IgD-negative memory B cell (primary cell): ENCODE data around the gene DHRS7B. TPM values are rescaled to one million over a fixed set of nuclear protein-coding genes. Genes with fewer than 3 reads are reported as not detected.
"Not testable (repeated sequence)": the region's sequence is repeated elsewhere in the genome, so short reads cannot be mapped to it uniquely, and the experiment has no call there.

Experiments
- H3K27ac Mint-ChIP-seq, 3 donors: one replicate each; pipeline ENCODE4 v1.8.0; 2020 to 2022; ENCODE audit warnings: mild to moderate bottlenecking in 3 of 3, mixed read lengths in 3 of 3, moderate library complexity in 1 of 3
- H3K27me3 Mint-ChIP-seq: one replicate; pipeline ENCODE4 v1.8.0; 2021; ENCODE audit warnings: mixed read lengths
- H3K36me3 Mint-ChIP-seq: one replicate; pipeline ENCODE4 v1.8.0; 2020; ENCODE audit warnings: mild to moderate bottlenecking, mixed read lengths
- H3K4me1 Mint-ChIP-seq, 3 donors: one replicate each; pipeline ENCODE4 v1.8.0; 2020 to 2022; ENCODE audit warnings: mixed read lengths in 3 of 3, mild to moderate bottlenecking in 1 of 3
- H3K4me3 Mint-ChIP-seq, 4 donors: one replicate each; pipeline ENCODE4 v1.8.0; 2020 to 2022; ENCODE audit warnings: mild to moderate bottlenecking in 4 of 4, mixed read lengths in 4 of 4, moderate library complexity in 3 of 4
- H3K9me3 Mint-ChIP-seq, 3 donors: one replicate each; pipeline ENCODE4 v1.8.0; 2020 to 2021; ENCODE audit warnings: mixed read lengths in 3 of 3, mild to moderate bottlenecking in 1 of 3
- polyA plus RNA-seq: library from polyadenylated mRNA; unstranded; fragments of 300-500 nt; fragmentation: Illumina TruSeq; gene quantifications from one replicate; pipeline ENCODE4 v1.2.3, GENCODE V29; 2021

The DHRS7B gene
- polyA plus RNA-seq, 1 donor from 2014 or later, result 13.3 TPM

- Mint-ChIP-seq H3K9me3 (peaks cover 0 to 2% (median 0%) of the 10 kb centered on the region in 3 donors), H3K36me3 (no peaks in the 10 kb centered on the region), H3K27ac (peak overlapping the region; percentile 95 to 98 (median 96))
Measured at GRCh38 chr17:21125862-21126261, 902 bp upstream of the DHRS7B start.

GRCh38 chr17:21127509-21128077 lies 829 bp downstream of the DHRS7B start:
- Mint-ChIP-seq H3K4me1 (peaks cover 17 to 32% (median 31%) of the 10 kb centered on the region in 3 donors), H3K27ac (peak overlapping the region; percentile 95 to 98 (median 96)), H3K27me3 (no peaks in the 10 kb centered on the region), H3K4me3 (peak overlapping the region; percentile 92 to 96 (median 95)), H3K36me3 (no peaks in the 10 kb centered on the region), H3K9me3 (peaks cover 0 to 2% (median 0%) of the 10 kb centered on the region in 3 donors)

More at GRCh38 chr17:21125862-21126261, 902 bp upstream of the DHRS7B start:
- H3K4me1 Mint-ChIP-seq, result peaks cover 13 to 26% (median 24%) of the 10 kb centered on the region in 3 donors
- no peaks in the 10 kb centered on the region for H3K27me3 Mint-ChIP-seq
- H3K4me3 Mint-ChIP-seq, result peak overlapping the region; percentile 92 to 96 (median 95)

GRCh38 chr17:21129023-21129681 lies 2.4 kb downstream of the DHRS7B start:
- Mint-ChIP-seq H3K4me1 (peaks cover 17 to 32% (median 31%) of the 10 kb centered on the region in 3 donors), H3K4me3 (peak overlapping the region in 1 of 4 donors; percentile 31), H3K27me3 (no peaks in the 10 kb centered on the region), H3K9me3 (peaks cover 0 to 8% (median 4%) of the 10 kb centered on the region in 3 donors), H3K27ac (peak overlapping the region in 1 of 3 donors; percentile 73), H3K36me3 (no peaks in the 10 kb centered on the region)

GRCh38 chr17:21131137-21131536 lies 4.4 kb downstream of the DHRS7B start:
- no peaks in the 10 kb centered on the region for H3K36me3 Mint-ChIP-seq

GRCh38 chr17:21132428-21132827 lies 5.7 kb downstream of the DHRS7B start:
- no peaks in the 10 kb centered on the region for H3K36me3 Mint-ChIP-seq
- H3K9me3 Mint-ChIP-seq, result peaks cover 2 to 13% (median 3%) of the 10 kb centered on the region in 3 donors
- no peak overlapping the region for H3K4me3 Mint-ChIP-seq
- no peaks in the 10 kb centered on the region for H3K27me3 Mint-ChIP-seq
- peaks cover 5 to 16% (median 12%) of the 10 kb centered on the region in 3 donors for H3K4me1 Mint-ChIP-seq
- H3K27ac Mint-ChIP-seq, result no peak overlapping the region

More at GRCh38 chr17:21131137-21131536, 4.4 kb downstream of the DHRS7B start:
- H3K27me3 Mint-ChIP-seq, result no peaks in the 10 kb centered on the region
- peaks cover 2 to 13% (median 3%) of the 10 kb centered on the region in 3 donors for H3K9me3 Mint-ChIP-seq
- H3K4me1 Mint-ChIP-seq, result peaks cover 5 to 20% (median 20%) of the 10 kb centered on the region in 3 donors
- H3K27ac Mint-ChIP-seq, result peak overlapping the region in 2 of 3 donors; percentile 8 to 43
- H3K4me3 Mint-ChIP-seq, result no peak overlapping the region

- Mint-ChIP-seq H3K4me1 (peaks cover 4 to 7% (median 6%) of the 10 kb centered on the region in 3 donors), H3K9me3 (peaks cover 2 to 13% (median 3%) of the 10 kb centered on the region in 3 donors), H3K4me3 (no peak overlapping the region), H3K36me3 (no peaks in the 10 kb centered on the region), H3K27me3 (no peaks in the 10 kb centered on the region), H3K27ac (no peak overlapping the region)
Measured at GRCh38 chr17:21134559-21134958, 7.8 kb downstream of the DHRS7B start.

- Mint-ChIP-seq H3K9me3 (no peaks in the 10 kb centered on the region), H3K27ac (peak overlapping the region; percentile 10 to 71 (median 51)), H3K4me3 (peak overlapping the region in 2 of 4 donors; percentile 19 to 90), H3K4me1 (peaks cover 13 to 19% (median 19%) of the 10 kb centered on the region in 3 donors), H3K27me3 (no peaks in the 10 kb centered on the region), H3K36me3 (peaks cover 1% of the 10 kb centered on the region)
Measured at GRCh38 chr17:21140911-21141310, 14.1 kb downstream of the DHRS7B start.

GRCh38 chr17:21141331-21141730 lies 14.6 kb downstream of the DHRS7B start:
- H3K27ac Mint-ChIP-seq, result peak overlapping the region in 2 of 3 donors; percentile 71 to 75
- no peaks in the 10 kb centered on the region for H3K9me3 Mint-ChIP-seq
- H3K4me1 Mint-ChIP-seq, result peaks cover 13 to 19% (median 19%) of the 10 kb centered on the region in 3 donors
- no peaks in the 10 kb centered on the region for H3K27me3 Mint-ChIP-seq
- peaks cover 2% of the 10 kb centered on the region for H3K36me3 Mint-ChIP-seq
- peak overlapping the region in 2 of 4 donors; percentile 19 to 90 for H3K4me3 Mint-ChIP-seq

- H3K9me3 Mint-ChIP-seq, H3K27me3 Mint-ChIP-seq, H3K36me3 Mint-ChIP-seq: not testable (repeated sequence)
- Mint-ChIP-seq H3K4me3 (peak overlapping the region in 3 of 4 donors; percentile 61 to 90 (median 61)), H3K27ac (peak overlapping the region; percentile 63 to 75 (median 72)), H3K4me1 (peaks cover 13 to 26% (median 19%) of the 10 kb centered on the region in 3 donors)
Measured at GRCh38 chr17:21142065-21142464, 15.3 kb downstream of the DHRS7B start.

- Mint-ChIP-seq H3K4me1 (peaks cover 14 to 29% (median 21%) of the 10 kb centered on the region in 3 donors), H3K27ac (no peak overlapping the region), H3K4me3 (no peak overlapping the region), H3K9me3 (peaks cover 0 to 2% (median 0%) of the 10 kb centered on the region in 3 donors), H3K27me3 (no peaks in the 10 kb centered on the region), H3K36me3 (peaks cover 5% of the 10 kb centered on the region)
Measured at GRCh38 chr17:21143695-21144094, 16.9 kb downstream of the DHRS7B start.

- peak overlapping the region in 1 of 3 donors; percentile 2 for H3K27ac Mint-ChIP-seq
- H3K4me3 Mint-ChIP-seq, H3K9me3 Mint-ChIP-seq, H3K36me3 Mint-ChIP-seq, H3K27me3 Mint-ChIP-seq: not testable (repeated sequence)
- peaks cover 20 to 35% (median 27%) of the 10 kb centered on the region in 3 donors for H3K4me1 Mint-ChIP-seq
Measured at GRCh38 chr17:21144299-21144698, 17.5 kb downstream of the DHRS7B start.

- Mint-ChIP-seq H3K4me3 (no peak overlapping the region), H3K9me3 (peaks cover 0 to 4% (median 1%) of the 10 kb centered on the region in 3 donors), H3K4me1 (peaks cover 16 to 28% (median 21%) of the 10 kb centered on the region in 3 donors), H3K27ac (no peak overlapping the region), H3K36me3 (peaks cover 6% of the 10 kb centered on the region), H3K27me3 (no peaks in the 10 kb centered on the region)
Measured at GRCh38 chr17:21146362-21147015, 19.7 kb downstream of the DHRS7B start.

GRCh38 chr17:21149621-21150020 lies 22.9 kb downstream of the DHRS7B start:
- peaks cover 10 to 21% (median 12%) of the 10 kb centered on the region in 3 donors for H3K4me1 Mint-ChIP-seq
- H3K9me3 Mint-ChIP-seq, result peaks cover 1 to 22% (median 5%) of the 10 kb centered on the region in 3 donors
- H3K36me3 Mint-ChIP-seq, result peaks cover 8% of the 10 kb centered on the region
- H3K27ac Mint-ChIP-seq, result no peak overlapping the region
- no peaks in the 10 kb centered on the region for H3K27me3 Mint-ChIP-seq
- H3K4me3 Mint-ChIP-seq, result peak overlapping the region in 2 of 4 donors; percentile 24 to 63

GRCh38 chr17:21152731-21153130 lies 26.0 kb downstream of the DHRS7B start:
- H3K27me3 Mint-ChIP-seq, result no peaks in the 10 kb centered on the region
- peaks cover 10 to 17% (median 12%) of the 10 kb centered on the region in 3 donors for H3K4me1 Mint-ChIP-seq
- H3K4me3 Mint-ChIP-seq, result no peak overlapping the region
- H3K36me3 Mint-ChIP-seq, result peaks cover 6% of the 10 kb centered on the region
- no peak overlapping the region for H3K27ac Mint-ChIP-seq
- H3K9me3 Mint-ChIP-seq, result peaks cover 8 to 34% (median 9%) of the 10 kb centered on the region in 3 donors
